Measurements from ENCODE around the gene DPP6. TPM values are rescaled to one million over a fixed set of nuclear protein-coding genes. Genes with fewer than 3 reads are reported as not detected.
"Not testable (repeated sequence)": the region's sequence is repeated elsewhere in the genome, so short reads cannot be mapped to it uniquely, and the experiment has no call there.

Gene DPP6
- total RNA-seq, 1 experiment from 2014 or later, result 1.1 TPM

DNA sequence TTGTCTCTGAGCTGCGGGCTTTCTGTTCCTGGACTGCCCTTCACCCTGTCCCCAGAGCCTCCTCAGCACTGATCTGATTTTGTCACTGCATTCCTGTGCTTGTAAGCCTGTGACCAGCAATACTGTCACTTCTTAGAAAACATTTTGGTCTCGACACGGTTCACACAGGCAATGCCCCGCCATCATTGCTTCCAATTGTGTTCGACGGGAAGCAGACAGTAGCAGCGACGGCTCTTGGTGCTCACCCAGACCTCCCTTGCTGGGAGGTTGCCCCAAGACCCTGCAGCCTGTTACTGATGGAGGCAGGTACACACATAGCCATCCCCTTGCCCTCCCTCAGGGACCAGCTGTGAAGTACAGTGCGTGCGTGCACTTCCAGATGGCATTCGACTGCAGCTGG, 99.1 kb downstream of the DPP6 start:
- not testable (repeated sequence) for H3K36me3 ChIP-seq (replicated peaks; ENCODE audit: control insufficient read depth, insufficient read depth, low read length); H3K4me3 ChIP-seq (ENCODE audit: insufficient read depth, low read depth, low read length); H3K27me3 ChIP-seq (ENCODE audit: control insufficient read depth, insufficient read depth, low read length); DNase-seq

DNA sequence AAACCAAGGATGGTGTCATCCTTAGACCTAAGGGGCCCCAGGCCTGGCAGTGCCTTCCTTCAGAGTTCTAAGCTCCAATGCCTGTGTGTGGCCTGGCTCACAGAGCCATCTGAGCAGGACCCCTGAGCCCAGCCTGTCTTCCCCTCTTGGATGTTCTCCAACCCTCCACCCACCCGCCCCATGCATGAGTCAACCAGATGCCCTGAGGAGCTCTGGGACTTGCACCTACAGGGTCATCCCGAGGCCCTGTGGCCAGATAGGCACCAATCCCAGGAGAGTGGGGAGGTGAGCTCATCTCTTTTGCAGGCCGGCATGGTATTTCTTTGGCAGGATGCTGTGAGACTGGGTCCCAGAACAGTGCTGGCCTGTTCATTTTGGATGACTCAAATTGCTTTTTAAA, 103.7 kb downstream of the DPP6 start:
- not testable (repeated sequence) for H3K27me3 ChIP-seq (ENCODE audit: control insufficient read depth, insufficient read depth, low read length); DNase-seq; H3K36me3 ChIP-seq (replicated peaks; ENCODE audit: control insufficient read depth, insufficient read depth, low read length); H3K4me3 ChIP-seq (ENCODE audit: insufficient read depth, low read depth, low read length)

DNA sequence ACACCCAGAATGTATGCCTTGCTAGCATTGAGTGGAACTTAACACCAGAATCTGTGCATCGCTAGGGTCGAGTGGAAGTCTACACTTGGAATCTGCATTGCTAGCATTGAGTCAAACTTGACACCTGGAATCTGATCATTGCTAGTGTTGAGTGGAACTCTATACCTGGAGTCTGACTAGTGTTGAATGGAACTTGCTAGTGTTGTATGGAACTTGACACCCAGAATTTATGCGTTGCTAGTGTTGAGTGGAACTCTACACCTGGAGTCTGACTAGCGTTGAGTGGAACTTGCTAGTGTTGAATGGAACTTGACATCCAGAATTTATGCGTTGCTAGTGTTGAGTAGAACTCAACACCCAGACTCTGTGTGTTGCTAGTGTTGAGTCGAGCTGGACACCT, 110.7 kb downstream of the DPP6 start:
- not testable (repeated sequence) for H3K4me3 ChIP-seq (ENCODE audit: insufficient read depth, low read depth, low read length); H3K36me3 ChIP-seq (replicated peaks; ENCODE audit: control insufficient read depth, insufficient read depth, low read length); DNase-seq; H3K27me3 ChIP-seq (ENCODE audit: control insufficient read depth, insufficient read depth, low read length)

DNA sequence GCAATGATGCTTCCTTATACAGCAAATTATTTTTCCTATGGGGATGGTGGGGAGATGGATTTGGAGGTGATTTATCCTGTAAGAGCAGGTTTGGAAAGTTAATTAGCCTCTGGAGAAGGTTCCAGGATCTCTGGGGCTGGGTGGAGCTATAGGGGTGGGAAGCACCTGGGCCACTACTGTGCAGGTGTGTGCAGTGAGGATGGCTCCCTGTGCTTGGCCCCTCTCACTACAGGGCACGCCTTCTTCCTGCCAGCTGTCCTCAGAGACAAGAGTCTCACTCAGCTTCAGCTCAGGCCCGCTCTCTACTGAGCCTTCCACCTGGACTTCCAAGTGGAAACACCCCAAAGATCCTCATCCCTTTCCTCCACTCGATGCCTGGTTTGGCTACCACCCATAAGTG, 111.4 kb downstream of the DPP6 start:
- not testable (repeated sequence) for H3K4me3 ChIP-seq (ENCODE audit: insufficient read depth, low read depth, low read length); DNase-seq

DNA sequence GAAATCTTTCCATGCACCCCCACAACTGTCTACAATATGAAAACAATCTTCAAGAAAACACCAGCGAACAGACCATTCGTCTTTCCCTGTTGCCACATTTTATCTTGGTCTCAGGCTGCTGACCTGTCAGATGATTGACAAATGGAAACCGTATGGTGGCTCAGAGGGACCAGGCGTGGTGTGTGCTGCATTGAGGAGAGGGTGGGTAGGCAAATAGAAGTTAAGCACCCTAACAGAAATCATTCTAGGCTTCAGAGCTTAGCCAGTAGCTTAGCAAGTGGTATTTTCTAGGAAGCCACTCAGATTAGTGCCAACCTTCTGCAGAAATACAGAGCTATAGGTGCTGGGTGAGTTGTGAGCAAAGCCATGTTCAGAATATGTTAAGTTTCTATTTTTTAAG, 114.9 kb downstream of the DPP6 start:
- DNase-seq, result no peak
- Histone ChIP-seq H3K27me3 (ENCODE audit: control insufficient read depth, insufficient read depth, low read length) (no peaks in the 10 kb centered on the region), H3K4me3 (ENCODE audit: insufficient read depth, low read depth, low read length) (no peak overlapping the region), H3K36me3 (replicated peaks; ENCODE audit: control insufficient read depth, insufficient read depth, low read length) (no peaks in the 10 kb centered on the region)

More for the DNA sequence above, 111.4 kb downstream of the DPP6 start:
- not testable (repeated sequence) for H3K36me3 ChIP-seq (replicated peaks; ENCODE audit: control insufficient read depth, insufficient read depth, low read length); H3K27me3 ChIP-seq (ENCODE audit: control insufficient read depth, insufficient read depth, low read length)

DNA sequence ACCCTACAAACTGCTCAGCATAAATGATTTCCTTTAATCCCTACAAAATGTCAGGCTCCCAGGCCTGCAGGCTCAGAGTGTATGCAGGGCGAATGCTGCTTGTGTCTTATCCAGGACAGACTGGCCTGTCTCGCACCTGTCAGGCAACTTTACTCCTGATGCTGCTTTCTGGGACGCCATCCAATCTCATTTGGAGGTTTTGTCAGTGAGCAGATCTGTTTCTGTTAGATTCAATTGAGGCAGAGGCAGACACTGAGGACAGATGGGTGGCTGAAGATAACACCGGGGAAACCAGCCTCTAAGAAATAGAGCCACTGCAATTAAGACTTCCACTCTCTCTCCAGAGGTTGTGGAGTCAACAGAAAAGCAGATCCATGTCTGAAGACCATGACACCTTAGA, 115.6 kb downstream of the DPP6 start:
- H3K4me3 ChIP-seq (ENCODE audit: insufficient read depth, low read depth, low read length), result no peak overlapping the region
- H3K27me3 ChIP-seq (ENCODE audit: control insufficient read depth, insufficient read depth, low read length), result no peaks in the 10 kb centered on the region
- DNase-seq, result no peak
- H3K36me3 ChIP-seq (replicated peaks; ENCODE audit: control insufficient read depth, insufficient read depth, low read length), result no peaks in the 10 kb centered on the region

DNA sequence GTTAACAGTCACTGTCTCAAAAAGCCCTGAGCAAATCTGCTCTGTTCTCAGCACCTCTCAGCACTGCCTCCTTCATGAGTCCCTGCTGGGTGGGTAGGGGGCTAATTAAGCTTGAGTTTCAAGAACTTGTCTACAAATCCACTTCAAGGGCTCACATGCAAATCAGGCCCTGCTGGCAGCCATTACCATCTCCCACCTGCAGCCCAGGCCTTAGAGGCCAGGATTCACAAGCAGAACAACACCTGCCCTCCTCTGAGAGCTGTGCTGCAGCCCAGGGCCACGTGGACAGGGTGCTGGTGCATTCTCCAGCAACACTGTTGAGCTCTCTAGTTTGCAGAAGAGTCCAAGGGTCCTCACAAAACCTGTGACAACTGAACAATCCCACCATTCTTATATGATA, 119.2 kb downstream of the DPP6 start:
- Histone ChIP-seq H3K36me3 (replicated peaks; ENCODE audit: control insufficient read depth, insufficient read depth, low read length) (no peaks in the 10 kb centered on the region), H3K4me3 (ENCODE audit: insufficient read depth, low read depth, low read length) (no peak overlapping the region), H3K27me3 (ENCODE audit: control insufficient read depth, insufficient read depth, low read length) (no peaks in the 10 kb centered on the region)
- DNase-seq, result peak; percentile 58

DNA sequence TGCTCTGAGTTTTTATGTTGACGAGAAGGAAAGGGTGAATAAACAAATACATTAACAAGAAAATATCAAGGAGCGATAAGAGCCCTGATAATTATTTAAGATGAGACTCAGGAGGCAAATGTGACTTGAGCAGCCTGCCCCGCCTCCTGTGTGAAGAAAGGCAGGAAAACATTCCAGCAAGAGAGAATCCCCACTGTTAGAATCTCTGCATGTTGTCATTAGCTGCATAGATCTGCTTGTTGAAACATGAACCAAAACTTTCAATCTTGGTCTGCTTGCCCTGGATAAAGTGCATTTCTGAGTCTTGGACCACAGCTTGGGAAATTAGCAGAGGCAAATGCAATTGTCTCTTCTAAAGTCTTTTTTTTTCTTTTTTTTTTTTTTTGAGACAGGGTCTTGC, 120.0 kb downstream of the DPP6 start:
- H3K36me3 ChIP-seq (replicated peaks; ENCODE audit: control insufficient read depth, insufficient read depth, low read length), result no peaks in the 10 kb centered on the region
- no peaks in the 10 kb centered on the region for H3K27me3 ChIP-seq (ENCODE audit: control insufficient read depth, insufficient read depth, low read length)
- H3K4me3 ChIP-seq (ENCODE audit: insufficient read depth, low read depth, low read length), result no peak overlapping the region
- peak; percentile 23 for DNase-seq

DNA sequence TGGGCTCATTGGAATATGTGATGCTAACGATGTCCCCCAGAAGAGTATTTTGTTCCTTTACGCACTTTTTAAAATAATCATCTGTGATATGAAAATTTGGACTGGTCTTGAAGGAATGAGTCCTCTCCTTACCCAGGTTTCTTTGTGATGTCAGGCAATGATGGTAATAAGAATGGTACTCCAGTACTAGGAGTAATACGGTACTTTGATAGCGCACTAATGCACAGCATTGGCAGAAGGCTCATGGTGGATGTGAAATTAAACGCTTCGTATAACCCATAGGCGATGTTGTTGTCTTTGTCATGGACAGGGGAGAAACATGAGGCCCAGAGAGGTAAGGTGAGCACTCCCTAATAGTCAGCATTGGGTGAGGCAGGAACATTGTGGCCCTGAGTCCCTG, 125.4 kb downstream of the DPP6 start:
- Histone ChIP-seq H3K27me3 (ENCODE audit: control insufficient read depth, insufficient read depth, low read length) (no peaks in the 10 kb centered on the region), H3K4me3 (ENCODE audit: insufficient read depth, low read depth, low read length) (no peak overlapping the region), H3K36me3 (replicated peaks; ENCODE audit: control insufficient read depth, insufficient read depth, low read length) (no peaks in the 10 kb centered on the region)
- no peak for DNase-seq

DNA sequence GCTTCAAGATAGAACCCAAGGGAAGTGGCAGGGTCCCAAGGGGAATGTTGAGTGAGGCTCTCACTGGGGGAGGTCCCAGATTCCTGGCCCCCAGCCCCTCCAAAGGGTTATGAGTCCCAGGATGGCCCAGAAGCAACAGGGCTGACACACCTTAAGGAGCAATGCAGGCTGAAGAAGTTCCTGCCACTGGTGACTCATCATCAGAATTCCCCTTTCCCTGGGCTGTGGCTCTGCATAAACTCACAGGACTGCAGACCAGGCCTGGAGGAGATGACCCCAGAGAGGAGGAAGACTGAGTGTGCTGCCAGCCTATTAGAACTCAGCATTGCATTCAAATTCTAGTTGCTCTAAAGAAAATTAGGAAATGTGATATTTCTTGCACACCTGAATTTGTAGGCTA, 126.7 kb downstream of the DPP6 start:
- H3K36me3 ChIP-seq (replicated peaks; ENCODE audit: control insufficient read depth, insufficient read depth, low read length), result no peaks in the 10 kb centered on the region
- H3K4me3 ChIP-seq (ENCODE audit: insufficient read depth, low read depth, low read length), result no peak overlapping the region
- no peaks in the 10 kb centered on the region for H3K27me3 ChIP-seq (ENCODE audit: control insufficient read depth, insufficient read depth, low read length)
- no peak for DNase-seq

DNA sequence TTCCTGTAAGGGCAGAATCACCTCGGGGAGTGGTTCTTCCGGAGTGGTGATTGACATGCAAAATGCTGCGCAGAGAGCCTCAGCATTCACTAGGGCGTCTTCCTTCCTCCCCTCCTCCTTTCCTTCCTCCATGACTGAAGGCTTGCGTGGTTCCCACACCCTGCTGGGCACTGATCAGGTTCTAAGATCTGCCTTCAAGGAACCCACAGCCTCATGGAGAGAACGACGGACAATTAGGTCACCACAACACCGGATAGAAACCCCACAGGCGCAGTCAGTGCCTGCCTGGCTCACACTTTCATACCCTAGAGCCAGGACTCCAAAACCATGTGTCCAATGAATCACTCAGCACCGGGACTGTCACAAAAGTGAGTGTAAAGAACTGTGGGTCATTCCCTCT, 131.3 kb downstream of the DPP6 start:
- Histone ChIP-seq H3K4me3 (ENCODE audit: insufficient read depth, low read depth, low read length) (no peak overlapping the region), H3K36me3 (replicated peaks; ENCODE audit: control insufficient read depth, insufficient read depth, low read length) (no peaks in the 10 kb centered on the region), H3K27me3 (ENCODE audit: control insufficient read depth, insufficient read depth, low read length) (no peaks in the 10 kb centered on the region)
- no peak for DNase-seq

DNA sequence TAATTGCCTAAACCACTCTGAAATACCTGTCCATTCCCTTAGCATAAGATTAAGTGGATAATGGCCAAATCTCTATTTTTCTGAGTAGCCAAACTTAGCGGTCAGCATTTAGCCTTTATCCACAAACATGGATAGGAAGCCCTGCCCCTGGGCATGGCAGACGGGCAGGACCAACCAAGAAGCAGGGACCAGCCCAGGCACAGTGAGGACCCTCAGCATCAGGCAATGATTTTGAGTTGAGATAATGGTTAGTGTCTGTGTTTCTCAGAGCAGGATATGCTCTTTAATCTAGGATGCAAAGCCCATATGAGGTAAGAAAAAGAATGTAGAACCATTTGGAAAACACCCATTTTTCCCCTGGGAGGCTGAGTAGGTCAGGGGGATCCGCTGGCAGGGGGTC, 131.7 kb downstream of the DPP6 start:
- Histone ChIP-seq H3K27me3 (ENCODE audit: control insufficient read depth, insufficient read depth, low read length) (no peaks in the 10 kb centered on the region), H3K36me3 (replicated peaks; ENCODE audit: control insufficient read depth, insufficient read depth, low read length) (no peaks in the 10 kb centered on the region), H3K4me3 (ENCODE audit: insufficient read depth, low read depth, low read length) (no peak overlapping the region)
- no peak for DNase-seq

DNA sequence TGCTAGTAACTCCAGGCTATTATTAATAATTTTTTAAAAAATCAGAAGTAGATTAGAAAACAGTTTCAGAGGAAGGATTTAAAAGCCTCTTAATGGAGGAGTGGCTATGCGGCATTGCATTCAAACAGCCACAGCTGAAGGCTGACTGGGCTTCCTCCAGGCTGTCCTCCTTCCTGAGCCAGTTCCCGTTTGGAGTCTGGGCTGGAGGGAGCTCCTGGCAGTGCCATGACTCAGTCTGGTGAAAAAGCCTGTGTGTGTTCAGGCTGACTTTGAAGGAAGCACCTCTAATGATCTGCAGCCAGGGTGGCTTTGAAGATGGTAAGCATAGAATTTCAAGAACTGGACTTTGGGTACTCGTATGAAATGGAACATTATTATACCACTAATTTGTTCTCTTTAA, 134.6 kb downstream of the DPP6 start:
- H3K27me3 ChIP-seq (ENCODE audit: control insufficient read depth, insufficient read depth, low read length), result no peaks in the 10 kb centered on the region
- no peak overlapping the region for H3K4me3 ChIP-seq (ENCODE audit: insufficient read depth, low read depth, low read length)
- no peak for DNase-seq
- H3K36me3 ChIP-seq (replicated peaks; ENCODE audit: control insufficient read depth, insufficient read depth, low read length), result no peaks in the 10 kb centered on the region

DNA sequence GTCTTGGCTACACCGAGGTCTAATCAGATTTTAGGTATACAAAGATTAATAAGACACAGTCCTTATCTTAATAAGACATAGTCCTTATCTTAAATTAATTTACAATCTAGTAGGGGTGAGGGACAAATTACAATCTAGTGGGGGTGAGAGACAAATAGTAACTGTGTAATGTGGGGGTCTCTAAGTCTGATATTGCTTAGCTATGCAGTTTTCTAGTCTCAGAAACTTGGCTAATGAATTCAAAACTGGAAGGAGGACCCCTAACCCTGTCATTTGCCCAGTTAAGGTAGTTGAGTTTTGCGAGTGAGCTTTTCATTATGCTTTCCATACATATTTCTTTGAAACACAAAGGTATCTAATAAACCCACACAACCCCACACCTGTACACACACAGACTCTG, 136.1 kb downstream of the DPP6 start:
- no peaks in the 10 kb centered on the region for H3K36me3 ChIP-seq (replicated peaks; ENCODE audit: control insufficient read depth, insufficient read depth, low read length)
- no peaks in the 10 kb centered on the region for H3K27me3 ChIP-seq (ENCODE audit: control insufficient read depth, insufficient read depth, low read length)
- DNase-seq, result no peak
- no peak overlapping the region for H3K4me3 ChIP-seq (ENCODE audit: insufficient read depth, low read depth, low read length)

DNA sequence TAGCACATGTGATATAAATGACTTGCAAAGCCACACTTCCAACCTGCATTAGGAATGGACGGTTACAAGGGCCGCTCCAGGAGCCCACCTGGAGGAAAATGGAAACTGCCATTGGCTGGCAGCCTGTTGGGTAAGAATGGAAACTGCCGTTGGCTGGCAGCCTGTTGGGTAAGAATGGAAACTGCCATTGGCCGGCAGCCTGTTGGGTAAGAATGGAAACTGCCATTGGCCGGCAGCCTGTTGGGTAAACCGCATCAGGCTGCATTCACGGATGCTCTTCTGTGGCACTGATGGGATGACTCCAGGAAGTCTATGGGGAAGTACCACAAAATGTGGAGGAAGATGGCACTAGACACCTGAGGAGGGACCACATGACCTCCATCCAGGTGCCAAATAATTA, 143.1 kb downstream of the DPP6 start:
- Histone ChIP-seq H3K36me3 (replicated peaks; ENCODE audit: control insufficient read depth, insufficient read depth, low read length) (no peaks in the 10 kb centered on the region), H3K4me3 (ENCODE audit: insufficient read depth, low read depth, low read length) (no peak overlapping the region), H3K27me3 (ENCODE audit: control insufficient read depth, insufficient read depth, low read length) (no peaks in the 10 kb centered on the region)
- DNase-seq, result no peak

DNA sequence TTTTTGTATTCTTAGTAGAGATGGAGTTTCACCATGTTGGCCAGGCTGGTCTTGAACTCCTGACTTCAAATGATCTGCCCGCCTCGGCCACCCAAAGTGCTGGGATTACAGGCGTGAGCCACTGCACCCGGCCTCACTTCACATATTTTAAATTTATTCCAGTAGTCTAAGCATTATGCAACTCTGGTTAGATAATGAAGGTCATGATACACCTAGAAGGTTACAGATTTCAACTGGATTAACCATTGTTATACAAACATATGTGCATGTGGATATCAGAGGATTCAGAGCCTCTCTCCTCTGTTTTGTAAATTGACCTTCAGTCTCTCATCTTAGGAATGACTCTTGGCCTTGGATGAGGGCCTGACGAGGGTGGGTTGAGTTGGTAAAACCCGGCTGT, 146.3 kb downstream of the DPP6 start:
- H3K27me3 ChIP-seq (ENCODE audit: control insufficient read depth, insufficient read depth, low read length), result no peaks in the 10 kb centered on the region
- H3K4me3 ChIP-seq (ENCODE audit: insufficient read depth, low read depth, low read length), result no peak overlapping the region
- DNase-seq, result no peak
- H3K36me3 ChIP-seq (replicated peaks; ENCODE audit: control insufficient read depth, insufficient read depth, low read length), result no peaks in the 10 kb centered on the region
